ENCODE results near the gene MAP3K20. TPM values are rescaled to one million over a fixed set of nuclear protein-coding genes. Genes with fewer than 3 reads are reported as not detected.

The MAP3K20 gene
- total RNA-seq, 2 donors from 2014 or later, result 22.6 to 38.9 TPM

- H3K27ac ChIP-seq, result no peak overlapping the region
- no peak overlapping the region for H3K4me3 ChIP-seq
- H3K36me3 ChIP-seq, result no peaks in the 10 kb centered on the region
- H3K9me3 ChIP-seq, result no peaks in the 10 kb centered on the region
- H3K27me3 ChIP-seq, result no peaks in the 10 kb centered on the region
- intact Hi-C loops (cut with DNase I), result no loop called here
- H3K4me1 ChIP-seq, result no peaks in the 10 kb centered on the region
- TF ChIP-seq, protein P1, sequence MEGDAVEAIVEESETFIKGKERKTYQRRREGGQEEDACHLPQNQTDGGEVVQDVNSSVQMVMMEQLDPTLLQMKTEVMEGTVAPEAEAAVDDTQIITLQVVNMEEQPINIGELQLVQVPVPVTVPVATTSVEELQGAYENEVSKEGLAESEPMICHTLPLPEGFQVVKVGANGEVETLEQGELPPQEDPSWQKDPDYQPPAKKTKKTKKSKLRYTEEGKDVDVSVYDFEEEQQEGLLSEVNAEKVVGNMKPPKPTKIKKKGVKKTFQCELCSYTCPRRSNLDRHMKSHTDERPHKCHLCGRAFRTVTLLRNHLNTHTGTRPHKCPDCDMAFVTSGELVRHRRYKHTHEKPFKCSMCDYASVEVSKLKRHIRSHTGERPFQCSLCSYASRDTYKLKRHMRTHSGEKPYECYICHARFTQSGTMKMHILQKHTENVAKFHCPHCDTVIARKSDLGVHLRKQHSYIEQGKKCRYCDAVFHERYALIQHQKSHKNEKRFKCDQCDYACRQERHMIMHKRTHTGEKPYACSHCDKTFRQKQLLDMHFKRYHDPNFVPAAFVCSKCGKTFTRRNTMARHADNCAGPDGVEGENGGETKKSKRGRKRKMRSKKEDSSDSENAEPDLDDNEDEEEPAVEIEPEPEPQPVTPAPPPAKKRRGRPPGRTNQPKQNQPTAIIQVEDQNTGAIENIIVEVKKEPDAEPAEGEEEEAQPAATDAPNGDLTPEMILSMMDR (IDR thresholded peaks at IDR 0.05), result no peak
- DNase-seq, result no peak
- no peak overlapping the region for H3K9ac ChIP-seq (ENCODE audit: low read depth in 2 of 2, low read length in 2 of 2)
These were observed 172.7 kb downstream of the MAP3K20 start for GRCh38 chr2:173248381-173248780.

- no peaks in the 10 kb centered on the region for H3K4me1 ChIP-seq
- no peak overlapping the region for H3K9ac ChIP-seq (ENCODE audit: low read depth in 2 of 2, low read length in 2 of 2)
- TF ChIP-seq, protein P1 (IDR thresholded peaks at IDR 0.05), result no peak
- intact Hi-C loops (cut with DNase I), result no loop called here
- no peaks in the 10 kb centered on the region for H3K27me3 ChIP-seq
- H3K27ac ChIP-seq, result no peak overlapping the region
- no peaks in the 10 kb centered on the region for H3K36me3 ChIP-seq
- H3K4me3 ChIP-seq, result no peak overlapping the region
- no peak for DNase-seq
- no peaks in the 10 kb centered on the region for H3K9me3 ChIP-seq
These were observed 174.3 kb downstream of the MAP3K20 start for GRCh38 chr2:173249661-173250641.

DNA sequence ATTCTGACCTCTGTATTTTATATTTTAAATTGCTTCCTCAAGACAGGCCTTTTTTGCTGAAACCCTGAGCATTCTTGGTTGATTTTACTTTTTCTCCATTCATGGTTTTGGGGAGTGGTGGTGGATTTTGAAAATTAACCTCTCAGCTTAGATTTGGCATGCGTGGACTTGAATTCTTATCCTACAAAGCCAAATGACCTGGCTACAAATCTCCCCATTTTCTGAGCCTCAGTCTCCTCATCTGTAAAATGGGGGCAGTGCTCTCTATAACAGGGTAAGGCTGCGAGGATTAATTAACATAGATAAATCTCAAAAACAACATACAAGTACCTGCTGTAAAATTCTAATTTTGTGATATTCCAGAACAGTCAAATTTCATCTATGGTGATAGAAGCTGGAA lies 175.6 kb downstream of the MAP3K20 start:
- H3K27me3 ChIP-seq, result no peaks in the 10 kb centered on the region
- TF ChIP-seq, protein P1 (IDR thresholded peaks at IDR 0.05), result no peak
- intact Hi-C loops (cut with DNase I), result no loop called here
- DNase-seq, result no peak
- no peaks in the 10 kb centered on the region for H3K36me3 ChIP-seq
- no peaks in the 10 kb centered on the region for H3K9me3 ChIP-seq
- H3K27ac ChIP-seq, result no peak overlapping the region
- no peak overlapping the region for H3K4me3 ChIP-seq
- H3K4me1 ChIP-seq, result no peaks in the 10 kb centered on the region
- H3K9ac ChIP-seq (ENCODE audit: low read depth in 2 of 2, low read length in 2 of 2), result no peak overlapping the region

DNA sequence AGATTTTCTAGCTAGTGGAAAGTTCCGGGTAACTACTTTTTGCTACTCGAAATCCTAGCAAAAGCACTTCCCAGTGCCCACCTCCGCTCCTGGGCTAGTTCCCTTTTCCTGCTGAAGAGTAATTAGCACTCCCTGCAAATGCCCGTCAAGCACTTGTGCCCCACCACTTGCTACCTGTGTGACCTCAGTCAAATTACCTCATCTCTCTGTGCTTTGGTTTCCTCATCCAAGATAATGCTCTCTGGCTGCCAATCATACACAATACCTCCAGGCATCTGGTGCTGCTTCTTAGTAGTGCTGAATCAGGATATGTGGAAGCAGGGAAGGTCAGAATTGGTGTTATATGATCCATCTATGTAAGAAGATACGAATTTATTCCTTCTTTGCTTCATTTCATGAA lies 176.9 kb downstream of the MAP3K20 start:
- Histone ChIP-seq H3K9me3 (no peaks in the 10 kb centered on the region), H3K4me1 (no peaks in the 10 kb centered on the region), H3K9ac (ENCODE audit: low read depth in 2 of 2, low read length in 2 of 2) (no peak overlapping the region), H3K4me3 (no peak overlapping the region), H3K27me3 (no peaks in the 10 kb centered on the region), H3K36me3 (no peaks in the 10 kb centered on the region), H3K27ac (no peak overlapping the region)
- intact Hi-C loops (cut with DNase I), result no loop called here
- DNase-seq, result no peak
- TF ChIP-seq, protein P1 (IDR thresholded peaks at IDR 0.05), result no peak

- Histone ChIP-seq H3K36me3 (no peaks in the 10 kb centered on the region), H3K9me3 (no peaks in the 10 kb centered on the region), H3K4me3 (no peak overlapping the region), H3K4me1 (no peaks in the 10 kb centered on the region), H3K27me3 (no peaks in the 10 kb centered on the region), H3K9ac (ENCODE audit: low read depth in 2 of 2, low read length in 2 of 2) (no peak overlapping the region), H3K27ac (no peak overlapping the region)
- DNase-seq, result no peak
- TF ChIP-seq, protein P1 (IDR thresholded peaks at IDR 0.05), result no peak
- intact Hi-C loops (cut with DNase I), result no loop called here
These were observed 179.0 kb downstream of the MAP3K20 start for GRCh38 chr2:173254659-173255058.

Measured in colonic mucosa (tissue), 4 donors.